NCI-H146 treated with DMSO at 0.1 percent for 48 hours (cell line): ENCODE measurements around the gene AMIGO3.

ENCODE experiments used
- DNase-seq: peaks from one replicate; lab custom pipeline; 2025; ENCODE audit not compliant: unreplicated experiment; lab: John Stamatoyannopoulos, UW

Gene AMIGO3

GRCh38 chr3:49670940-49671290 lies 48.6 kb downstream of the AMIGO3 start:
- DNase-seq = no peak

- DNase-seq = no peak
Observed at GRCh38 chr3:49669352-49669751, 50.1 kb downstream of the AMIGO3 start.

- DNase-seq = no peak
Observed at GRCh38 chr3:49668861-49669260, 50.6 kb downstream of the AMIGO3 start.

- DNase-seq = no peak
Observed at GRCh38 chr3:49668414-49668797, 51.1 kb downstream of the AMIGO3 start.

GRCh38 chr3:49667701-49668413 lies 51.6 kb downstream of the AMIGO3 start:
- no peak for DNase-seq
